ENCODE data around the gene WBP2. TPM values are rescaled to one million over a fixed set of nuclear protein-coding genes. Genes with fewer than 3 reads are reported as not detected.
"Not testable (repeated sequence)": the region's sequence is repeated elsewhere in the genome, so short reads cannot be mapped to it uniquely, and the experiment has no call there.

Gene WBP2
- total and polyA plus RNA-seq, 7 experiments from 2014 or later = 84.8 to 159 (median 99.4) TPM

DNA sequence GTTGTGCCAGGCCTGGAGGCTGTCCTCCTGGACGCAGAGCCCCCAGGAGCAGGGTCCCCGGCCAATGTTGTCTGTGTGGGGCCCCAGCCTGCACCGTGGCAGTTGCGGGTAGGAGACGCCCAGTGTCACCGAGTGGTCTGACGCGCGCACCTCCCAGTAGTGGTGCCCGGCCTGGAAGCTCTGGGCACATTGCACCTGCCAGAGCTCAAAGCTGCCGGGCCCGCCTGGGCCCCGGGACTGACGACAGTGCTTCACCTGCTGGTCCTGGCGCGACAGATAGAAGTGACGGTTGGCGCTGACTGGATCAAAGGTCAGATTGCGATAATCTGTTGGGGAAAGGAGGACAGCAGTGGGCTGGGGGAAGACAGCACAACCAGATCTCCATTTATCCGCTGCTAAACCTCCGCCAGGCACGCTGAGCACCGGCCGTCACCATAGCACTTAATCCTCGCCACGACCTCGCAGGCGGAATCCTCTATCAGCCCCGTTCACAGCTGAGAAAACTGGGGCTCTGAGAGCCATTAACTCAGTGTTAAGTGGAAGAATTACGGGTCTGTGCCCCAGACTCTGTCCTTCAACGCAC, 36.0 kb upstream of the WBP2 start:
- ChIA-PET POLR2A (interaction anchor here (1.6 to 2.5 kb wide), 2 partner anchors 9 to 115 kb away, joined by 5 to 6 read pairs; no protein-coding TSS in a partner anchor), CTCF (interaction anchor here (1.3 kb wide), 1 partner anchor 13 kb away, joined by 6 read pairs; the partner anchor contains the start of gene TRIM47)
- Histone ChIP-seq H3K36me3 (ENCODE audit: control insufficient read depth in 2 of 3, insufficient read depth in 3 of 3, low read length in 3 of 3) (peaks cover 0 to 25% (median 0%) of the 10 kb centered on the region in 3 experiments), H3K4me1 (ENCODE audit: control insufficient read depth in 2 of 2, insufficient read depth in 2 of 2, low read length in 2 of 2) (peaks cover 8 to 12% of the 10 kb centered on the region in 2 donors), H3K9me3 (ENCODE audit: control insufficient read depth in 2 of 3, low read length in 3 of 3) (no peaks in the 10 kb centered on the region), H3K27ac (ENCODE audit: low read depth, low read length) (no peak overlapping the region), H3K4me3 (ENCODE audit: low read length) (no peak overlapping the region), H3K27me3 (ENCODE audit: control insufficient read depth in 2 of 2, insufficient read depth in 2 of 2, low read length in 2 of 2) (no peaks in the 10 kb centered on the region)
- Mint-ChIP-seq H3K36me3 (peaks cover 0 to 13% (median 0%) of the 10 kb centered on the region in 5 donors), H3K4me3 (no peak overlapping the region), H3K4me1 (peaks cover 19 to 26% (median 22%) of the 10 kb centered on the region in 7 donors), H3K27ac (no peak overlapping the region), H3K27me3 (no peaks in the 10 kb centered on the region), H3K9me3 (no peaks in the 10 kb centered on the region)
- intact Hi-C loops (cut with micrococcal nuclease) = no loop called here
- DNase-seq (no peak), ATAC-seq (no peak)

DNA sequence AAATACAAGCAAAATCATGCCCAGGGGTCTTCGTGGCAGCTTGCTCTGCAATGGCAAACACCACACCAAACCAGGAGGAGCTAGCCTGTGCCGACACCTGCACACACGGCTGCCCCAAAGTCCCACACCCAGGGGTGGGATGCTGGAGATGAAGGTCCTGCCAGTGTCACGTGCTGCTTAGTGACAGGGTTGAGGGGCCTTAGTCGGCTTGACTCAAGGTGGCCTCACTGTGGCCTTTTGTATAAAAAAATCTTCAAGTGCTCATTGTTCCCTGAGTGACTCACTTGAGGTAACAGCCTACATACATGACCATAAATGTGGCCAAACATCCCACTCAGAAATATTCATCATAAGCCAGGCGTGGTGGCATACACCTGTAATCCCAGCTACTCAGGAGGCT, 34.3 kb upstream of the WBP2 start:
- Mint-ChIP-seq H3K36me3 (peaks cover 0 to 9% (median 0%) of the 10 kb centered on the region in 5 donors), H3K27me3 (no peaks in the 10 kb centered on the region), H3K4me3 (no peak overlapping the region), H3K4me1 (peaks cover 8 to 13% (median 10%) of the 10 kb centered on the region in 7 donors), H3K9me3 (no peaks in the 10 kb centered on the region), H3K27ac (peak overlapping the region in 2 of 9 donors; percentile 9 to 39)
- POLR2A ChIA-PET = interaction anchor here (0.6 to 1.6 kb wide), 2 partner anchors 11 to 24 kb away, joined by 3 to 5 read pairs; no protein-coding TSS in a partner anchor
- intact Hi-C loops (cut with micrococcal nuclease) = no loop called here
- no peaks in the 10 kb centered on the region for H3K27me3 ChIP-seq (ENCODE audit: control insufficient read depth in 2 of 2, insufficient read depth in 2 of 2, low read length in 2 of 2)
- no peak for ATAC-seq
- H3K4me1 ChIP-seq (ENCODE audit: control insufficient read depth in 2 of 2, insufficient read depth in 2 of 2, low read length in 2 of 2) = no peaks in the 10 kb centered on the region
- H3K9me3 ChIP-seq (ENCODE audit: control insufficient read depth in 2 of 3, low read length in 3 of 3) = no peaks in the 10 kb centered on the region
- no peak for DNase-seq
- H3K36me3 ChIP-seq (ENCODE audit: control insufficient read depth in 2 of 3, insufficient read depth in 3 of 3, low read length in 3 of 3) = peaks cover 0 to 25% (median 0%) of the 10 kb centered on the region in 3 experiments
- CTCF ChIA-PET = interaction anchor here (0.7 to 1.4 kb wide), 3 partner anchors 12 to 75 kb away, joined by 3 to 5 read pairs (median 3); no protein-coding TSS in a partner anchor
- H3K4me3 ChIP-seq (ENCODE audit: low read length) = no peak overlapping the region
- H3K27ac ChIP-seq (ENCODE audit: low read depth, low read length) = no peak overlapping the region

DNA sequence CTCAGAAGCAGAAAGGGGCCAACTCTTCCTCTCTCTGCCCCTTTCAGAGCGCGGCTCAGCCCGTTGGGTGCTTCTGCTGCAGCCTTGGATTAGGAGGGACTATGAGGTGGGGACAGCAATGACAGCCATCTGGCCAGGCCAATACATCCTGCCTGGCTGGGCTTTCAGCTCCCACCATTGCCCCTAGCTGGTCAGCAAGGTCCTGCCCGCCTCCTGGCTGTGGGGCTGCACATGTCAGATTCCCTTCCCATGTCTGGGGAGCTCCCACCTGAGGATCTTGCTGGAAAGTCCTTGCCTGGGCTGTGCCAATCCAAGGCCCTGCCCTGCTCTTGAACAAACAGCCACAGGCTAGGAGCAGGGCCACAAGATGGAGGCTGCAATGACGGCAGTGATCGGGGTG, 33.3 kb upstream of the WBP2 start:
- H3K27me3 ChIP-seq (ENCODE audit: control insufficient read depth in 2 of 2, insufficient read depth in 2 of 2, low read length in 2 of 2) = no peaks in the 10 kb centered on the region
- no peak overlapping the region for H3K27ac ChIP-seq (ENCODE audit: low read depth, low read length)
- H3K9me3 ChIP-seq (ENCODE audit: control insufficient read depth in 2 of 3, low read length in 3 of 3) = no peaks in the 10 kb centered on the region
- H3K4me1 Mint-ChIP-seq = peaks cover 0 to 3% (median under 1%) of the 10 kb centered on the region in 7 donors
- no peaks in the 10 kb centered on the region for H3K4me1 ChIP-seq (ENCODE audit: control insufficient read depth in 2 of 2, insufficient read depth in 2 of 2, low read length in 2 of 2)
- peaks cover 0 to 25% (median 0%) of the 10 kb centered on the region in 3 experiments for H3K36me3 ChIP-seq (ENCODE audit: control insufficient read depth in 2 of 3, insufficient read depth in 3 of 3, low read length in 3 of 3)
- H3K36me3 Mint-ChIP-seq = peaks cover 0 to 7% (median 0%) of the 10 kb centered on the region in 5 donors
- ChIA-PET CTCF (interaction anchor here (0.6 kb wide), 1 partner anchor 24 kb away, joined by 3 read pairs; no protein-coding TSS in a partner anchor), POLR2A (no interaction called here)
- no peaks in the 10 kb centered on the region for H3K27me3 Mint-ChIP-seq
- intact Hi-C loops (cut with micrococcal nuclease) = no loop called here
- no peak for DNase-seq
- H3K4me3 ChIP-seq (ENCODE audit: low read length) = no peak overlapping the region
- no peak overlapping the region for H3K4me3 Mint-ChIP-seq
- ATAC-seq = no peak
- H3K27ac Mint-ChIP-seq = no peak overlapping the region
- H3K9me3 Mint-ChIP-seq = no peaks in the 10 kb centered on the region

DNA sequence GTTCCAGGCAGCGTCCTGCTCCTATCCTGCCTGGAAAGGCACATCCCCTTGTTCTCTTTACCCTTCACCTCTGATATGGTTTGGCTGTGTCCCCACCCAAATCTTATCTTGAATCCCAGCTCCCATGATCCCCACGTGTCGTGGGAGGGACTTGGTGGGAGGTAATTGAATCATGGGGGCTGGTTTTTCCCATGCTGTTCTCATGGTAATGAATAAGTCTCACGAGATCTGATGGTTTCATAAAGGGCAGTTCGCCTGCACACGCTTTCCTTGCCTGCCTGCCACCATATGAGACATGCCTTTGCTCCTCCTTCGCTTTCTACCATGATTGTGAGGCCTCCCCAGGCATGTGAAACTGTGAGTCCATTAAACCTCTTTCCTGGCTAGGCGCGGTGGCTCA, 30.7 kb upstream of the WBP2 start:
- intact Hi-C loops (cut with micrococcal nuclease); DNase-seq; H3K4me1 ChIP-seq (ENCODE audit: control insufficient read depth in 2 of 2, insufficient read depth in 2 of 2, low read length in 2 of 2); H3K9me3 Mint-ChIP-seq; H3K27ac ChIP-seq (ENCODE audit: low read depth, low read length); H3K36me3 Mint-ChIP-seq; H3K36me3 ChIP-seq (ENCODE audit: control insufficient read depth in 2 of 3, insufficient read depth in 3 of 3, low read length in 3 of 3); H3K27me3 ChIP-seq (ENCODE audit: control insufficient read depth in 2 of 2, insufficient read depth in 2 of 2, low read length in 2 of 2); ATAC-seq; H3K27me3 Mint-ChIP-seq; H3K4me3 ChIP-seq (ENCODE audit: low read length); H3K9me3 ChIP-seq (ENCODE audit: control insufficient read depth in 2 of 3, low read length in 3 of 3): not testable (repeated sequence)
- ChIA-PET POLR2A (interaction anchor here (1.0 to 2.0 kb wide), 2 partner anchors 10 to 38 kb away, joined by 4 to 9 read pairs; no protein-coding TSS in a partner anchor), CTCF (interaction anchor here (0.6 to 0.7 kb wide), 2 partner anchors 11 to 137 kb away, joined by 3 read pairs; partner anchors contain the start of gene TRIM65)
- peak overlapping the region in 4 of 9 donors; percentile 26 to 71 (median 64) for H3K27ac Mint-ChIP-seq
- H3K4me1 Mint-ChIP-seq = peaks cover 0 to 14% (median 11%) of the 10 kb centered on the region in 7 donors
- peak overlapping the region in 1 of 10 donors; percentile 8 for H3K4me3 Mint-ChIP-seq

DNA sequence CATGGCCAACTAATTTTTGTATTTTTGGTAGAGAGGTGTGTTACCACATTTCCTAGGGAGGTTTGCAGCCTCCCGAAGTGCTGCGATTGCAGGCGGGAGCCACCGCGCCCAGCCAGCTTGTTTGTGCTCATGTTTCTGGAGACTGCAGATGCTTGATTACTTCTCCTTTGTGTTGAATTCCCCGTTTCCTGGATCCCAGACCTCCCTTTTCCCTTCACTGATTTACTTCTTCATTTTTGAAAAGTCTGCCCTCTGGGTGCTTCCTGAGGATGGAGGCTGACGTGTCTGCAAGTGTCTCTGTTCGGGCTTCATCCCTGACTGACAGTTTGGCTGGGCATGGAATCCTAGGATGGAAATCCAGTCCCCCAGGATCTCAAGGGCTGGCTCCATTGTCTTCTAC, 30.3 kb upstream of the WBP2 start:
- no peaks in the 10 kb centered on the region for H3K9me3 ChIP-seq (ENCODE audit: control insufficient read depth in 2 of 3, low read length in 3 of 3)
- Mint-ChIP-seq H3K9me3 (no peaks in the 10 kb centered on the region), H3K27me3 (peaks cover 0 to 12% (median 0%) of the 10 kb centered on the region in 5 donors), H3K4me1 (peaks cover 0 to 14% (median 11%) of the 10 kb centered on the region in 7 donors), H3K4me3 (peak overlapping the region in 1 of 10 donors; percentile 8), H3K36me3 (peaks cover 0 to 4% (median 0%) of the 10 kb centered on the region in 5 donors), H3K27ac (peak overlapping the region in 2 of 9 donors; percentile 59 to 71)
- ChIA-PET POLR2A (interaction anchor here (1.0 to 2.0 kb wide), 2 partner anchors 10 to 38 kb away, joined by 4 to 9 read pairs; no protein-coding TSS in a partner anchor), CTCF (interaction anchor here (0.6 to 0.7 kb wide), 2 partner anchors 11 to 136 kb away, joined by 3 read pairs; partner anchors contain the start of gene TRIM65)
- no peaks in the 10 kb centered on the region for H3K4me1 ChIP-seq (ENCODE audit: control insufficient read depth in 2 of 2, insufficient read depth in 2 of 2, low read length in 2 of 2)
- DNase-seq = no peak
- H3K27ac ChIP-seq (ENCODE audit: low read depth, low read length) = no peak overlapping the region
- ATAC-seq = no peak
- H3K4me3 ChIP-seq (ENCODE audit: low read length) = no peak overlapping the region
- H3K36me3 ChIP-seq (ENCODE audit: control insufficient read depth in 2 of 3, insufficient read depth in 3 of 3, low read length in 3 of 3) = peaks cover 0 to 5% (median 0%) of the 10 kb centered on the region in 3 experiments
- H3K27me3 ChIP-seq (ENCODE audit: control insufficient read depth in 2 of 2, insufficient read depth in 2 of 2, low read length in 2 of 2) = no peaks in the 10 kb centered on the region
- intact Hi-C loops (cut with micrococcal nuclease) = no loop called here

DNA sequence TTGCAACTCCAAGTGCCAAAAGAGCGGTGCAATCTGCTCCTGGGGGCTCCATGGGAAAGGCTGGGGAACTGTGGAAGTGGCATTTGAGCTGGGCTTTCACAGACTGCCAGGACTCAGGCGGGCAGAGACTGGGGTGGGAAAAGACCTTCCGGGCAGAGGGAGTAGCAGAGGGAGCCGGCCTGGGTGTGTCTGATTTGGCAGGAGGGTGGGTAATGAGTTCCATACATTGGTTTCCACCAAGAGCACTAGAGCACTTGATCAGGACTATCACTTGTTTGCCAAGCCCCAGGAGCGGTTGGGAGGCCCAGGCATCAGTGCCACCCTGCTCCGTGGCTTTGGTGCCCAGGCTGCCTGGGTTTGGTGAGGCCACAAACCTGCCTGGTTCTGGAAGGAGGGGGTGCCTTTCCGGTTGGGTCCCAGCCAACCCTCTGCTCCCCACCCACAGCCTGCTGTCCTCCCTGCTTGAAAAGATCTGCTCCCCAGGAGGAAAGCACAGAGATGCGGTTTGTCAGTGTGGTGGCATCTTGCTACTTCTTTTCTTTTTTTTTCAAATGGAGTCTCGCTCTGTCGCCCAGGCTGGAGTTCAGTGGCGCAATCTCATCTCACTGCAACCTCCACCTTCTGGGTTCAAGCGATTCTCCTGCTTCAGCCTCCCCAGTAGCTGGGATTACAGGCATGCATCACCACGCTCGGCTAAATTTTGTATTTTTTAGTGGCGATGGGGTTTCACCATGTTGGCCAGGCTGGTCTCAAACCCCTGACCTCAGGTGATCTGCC, 26.7 kb upstream of the WBP2 start:
- peak overlapping the region in 4 of 9 donors; percentile 32 to 51 (median 40) for H3K27ac Mint-ChIP-seq
- H3K4me1 ChIP-seq (ENCODE audit: control insufficient read depth in 2 of 2, insufficient read depth in 2 of 2, low read length in 2 of 2) = peaks cover 6 to 8% of the 10 kb centered on the region in 2 donors
- H3K27me3 Mint-ChIP-seq = peaks cover 0 to 28% (median 0%) of the 10 kb centered on the region in 5 donors
- peaks cover 0 to 2% (median 0%) of the 10 kb centered on the region in 5 donors for H3K36me3 Mint-ChIP-seq
- H3K9me3 ChIP-seq (ENCODE audit: control insufficient read depth in 2 of 3, low read length in 3 of 3) = no peaks in the 10 kb centered on the region
- CTCF ChIA-PET = no interaction called here
- H3K27ac ChIP-seq (ENCODE audit: low read depth, low read length) = no peak overlapping the region
- H3K4me3 Mint-ChIP-seq = peak overlapping the region in 7 of 10 donors; percentile 2 to 57 (median 38)
- POLR2A ChIA-PET = interaction anchor here (0.6 to 20.0 kb wide), 4 partner anchors 14 to 513 kb away, joined by 3 to 354 read pairs (median 8); partner anchors contain the start of genes TRIM65 and WBP2
- H3K4me1 Mint-ChIP-seq = peaks cover 11 to 34% (median 25%) of the 10 kb centered on the region in 7 donors
- no peaks in the 10 kb centered on the region for H3K9me3 Mint-ChIP-seq
- no peak overlapping the region for H3K4me3 ChIP-seq (ENCODE audit: low read length)
- ATAC-seq = no peak
- H3K36me3 ChIP-seq (ENCODE audit: control insufficient read depth in 2 of 3, insufficient read depth in 3 of 3, low read length in 3 of 3) = no peaks in the 10 kb centered on the region
- DNase-seq = no peak
- no peaks in the 10 kb centered on the region for H3K27me3 ChIP-seq (ENCODE audit: control insufficient read depth in 2 of 2, insufficient read depth in 2 of 2, low read length in 2 of 2)
- intact Hi-C loops (cut with micrococcal nuclease) = no loop called here

Data from naive thymus-derived CD4-positive, alpha-beta T cell (primary cell).